Measurements from ENCODE around the gene ZNF546.

The ZNF546 gene

DNA sequence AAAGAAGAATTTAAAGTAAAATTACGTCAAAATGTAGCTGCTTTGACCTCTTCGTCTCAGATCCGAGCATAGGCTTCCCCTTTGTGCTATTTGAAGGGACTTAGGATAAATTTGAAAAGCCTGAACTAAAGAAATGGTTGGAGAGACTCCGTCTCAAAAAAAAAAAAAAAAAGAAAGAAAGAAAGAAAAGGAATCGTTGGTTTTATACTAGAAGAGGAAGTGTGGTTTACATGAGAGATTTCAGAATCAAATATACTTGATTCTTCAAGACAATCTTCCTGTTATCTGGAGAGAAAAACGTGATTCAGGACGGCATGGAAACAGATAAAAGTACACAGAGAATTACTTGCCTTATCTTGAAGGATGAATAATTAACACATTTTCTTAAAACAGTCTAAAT is 59.6 kb downstream of the ZNF546 start:
- no peak for DNase-seq

DNA sequence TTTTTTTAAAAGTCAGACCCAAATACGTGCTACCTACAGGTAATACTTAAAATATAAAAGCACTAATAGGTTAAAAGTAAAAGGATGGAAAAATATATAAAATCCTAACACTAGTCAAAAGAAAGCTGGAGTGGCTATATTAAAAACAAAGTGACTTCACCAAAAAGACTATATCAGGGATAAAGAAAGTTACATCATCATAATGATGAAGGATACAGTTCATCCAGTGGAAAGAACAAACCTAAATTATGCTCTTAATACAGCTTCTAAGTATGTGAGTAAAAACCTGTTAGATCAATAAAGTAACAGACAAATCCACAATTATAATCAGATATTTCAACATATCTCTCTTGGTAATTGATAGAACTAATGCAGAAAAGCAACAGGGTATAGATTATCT is 60.3 kb downstream of the ZNF546 start:
- DNase-seq = no peak

DNA sequence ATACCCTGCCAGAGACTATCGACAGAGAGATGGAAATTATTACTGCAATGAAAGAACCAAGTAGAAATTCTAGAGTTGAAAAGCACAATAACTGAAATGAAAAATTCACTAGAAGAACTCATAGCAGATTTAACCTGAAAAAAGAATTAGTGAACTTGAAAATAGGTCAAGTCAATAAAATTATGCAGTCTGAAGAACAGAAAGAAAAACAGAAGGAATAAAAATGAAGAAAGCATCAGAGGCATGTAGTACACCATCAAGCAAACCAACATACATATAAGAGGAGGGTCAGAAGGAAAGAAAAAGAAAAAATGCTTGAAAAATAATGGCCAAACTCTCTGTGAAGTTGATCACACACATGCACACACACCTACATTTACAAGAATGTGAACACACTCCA is 62.8 kb downstream of the ZNF546 start:
- DNase-seq = no peak

DNA sequence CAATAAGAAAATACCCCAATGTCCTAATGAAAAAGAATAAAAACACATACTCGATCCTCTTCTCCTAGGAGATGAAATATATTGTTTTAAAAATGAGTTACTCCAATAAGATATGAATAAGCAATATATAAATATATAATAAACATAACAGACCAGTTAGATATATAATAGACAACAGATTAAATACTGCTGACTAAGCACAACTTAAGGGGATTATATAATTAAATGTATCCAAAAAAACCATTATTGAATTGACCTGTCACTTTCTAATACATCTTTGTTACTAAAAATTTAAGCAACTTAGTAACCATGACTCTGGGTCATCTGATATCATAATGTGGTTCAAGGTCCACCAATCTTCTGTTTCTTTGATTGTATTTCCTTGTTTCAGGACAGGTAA is 73.2 kb downstream of the ZNF546 start:
- DNase-seq = no peak

Measured in SHP77 treated with DMSO at 0.1 percent for 48 hours (cell line).